T-helper 2 cell treated with Interferon-gamma antibody and Interleukin-4, amounts not matched to agents 100 ng/mL and 5 ng/mL, for 36 hours (primary cell): ENCODE data around the gene SLC6A9. TPM values are rescaled to one million over a fixed set of nuclear protein-coding genes. Genes with fewer than 3 reads are reported as not detected.

ENCODE experiments used
- intact Hi-C: fragments of 100-400 bp; cut with micrococcal nuclease; formaldehyde crosslinking; loops from one replicate; pipeline ENCODE4 v1.15.1; 2023
- total RNA-seq: library from RNA; stranded (reverse); gene quantifications from 2 replicates; pipeline ENCODE4 v1.2.3, GENCODE V29; 2022

SLC6A9 gene
- total RNA-seq, 1 donor from 2014 or later, result 2.6 TPM

- intact Hi-C loops, result no loop called here
Observed at GRCh38 chr1:43986712-43987111, 44.5 kb downstream of the SLC6A9 start.

GRCh38 chr1:43985984-43986595 lies 45.2 kb downstream of the SLC6A9 start:
- intact Hi-C loops, result no loop called here

GRCh38 chr1:43984855-43985254 lies 46.4 kb downstream of the SLC6A9 start:
- intact Hi-C loops, result no loop called here

GRCh38 chr1:43983253-43983899 lies 47.9 kb downstream of the SLC6A9 start:
- intact Hi-C loops, result no loop called here

GRCh38 chr1:43982808-43983207 lies 48.5 kb downstream of the SLC6A9 start:
- intact Hi-C loops, result no loop called here

- intact Hi-C loops, result no loop called here
Observed at GRCh38 chr1:43982241-43982640, 49.0 kb downstream of the SLC6A9 start.

- intact Hi-C loops, result no loop called here
Observed at GRCh38 chr1:43981636-43982035, 49.6 kb downstream of the SLC6A9 start.

- intact Hi-C loops, result no loop called here
Observed at GRCh38 chr1:43981135-43981491, 50.1 kb downstream of the SLC6A9 start.

- intact Hi-C loops, result no loop called here
Observed at GRCh38 chr1:43980255-43981134, 50.8 kb downstream of the SLC6A9 start.

- intact Hi-C loops, result no loop called here
Observed at GRCh38 chr1:43979528-43980254, 51.6 kb downstream of the SLC6A9 start.

- intact Hi-C loops, result no loop called here
Observed at GRCh38 chr1:43979261-43979527, 52.1 kb downstream of the SLC6A9 start.

- intact Hi-C loops, result no loop called here
Observed at GRCh38 chr1:43978551-43979260, 52.6 kb downstream of the SLC6A9 start, which contains the start of gene B4GALT2. Gene B4GALT2 (plus strand): TSS chr1:43979210. CDS start chr1:43981161, 1,951 bp downstream.

GRCh38 chr1:43978264-43978550 lies 53.1 kb downstream of the SLC6A9 start:
- intact Hi-C loops, result no loop called here

- intact Hi-C loops, result no loop called here
Observed at GRCh38 chr1:43977376-43978263, 53.6 kb downstream of the SLC6A9 start.

- intact Hi-C loops, result no loop called here
Observed at GRCh38 chr1:43976890-43977289, 54.4 kb downstream of the SLC6A9 start.

GRCh38 chr1:43976045-43976444 lies 55.2 kb downstream of the SLC6A9 start:
- intact Hi-C loops, result no loop called here

GRCh38 chr1:43975249-43975961 lies 55.9 kb downstream of the SLC6A9 start:
- intact Hi-C loops, result loop anchor here (2.0 kb wide), 1 partner anchor 15 kb away; the partner anchor contains the start of gene CCDC24

GRCh38 chr1:43974443-43975248 lies 56.6 kb downstream of the SLC6A9 start, which contains the start of gene ATP6V0B:
Gene ATP6V0B (plus strand): TSS chr1:43974960. CDS start chr1:43975041, 81 bp downstream.
- intact Hi-C loops, result loop anchor here (1.0 to 2.0 kb wide), 4 partner anchors 16 to 700 kb away; partner anchors contain the start of genes ARMH1, CCDC24, IPO13 and TMEM53
